Ecto neural progenitor cell (in vitro differentiated cells): ENCODE data around the gene GALM.

ENCODE experiments used
- DNase-seq: peaks from one replicate; pipeline ENCODE4 v3.0.0-alpha.2; 2018; ENCODE audit warnings: low spot score

The GALM gene

GRCh38 chr2:38775097-38775920 lies 109.4 kb downstream of the GALM start:
- no peak for DNase-seq

- no peak for DNase-seq
Measured at GRCh38 chr2:38775921-38776225, 110.0 kb downstream of the GALM start.

GRCh38 chr2:38776531-38776930 lies 110.6 kb downstream of the GALM start:
- DNase-seq, result no peak

GRCh38 chr2:38778687-38779082 lies 112.8 kb downstream of the GALM start:
- no peak for DNase-seq

- DNase-seq, result no peak
Measured at GRCh38 chr2:38783586-38783985, 117.7 kb downstream of the GALM start.
